ENCODE data around the gene HPD. TPM values are rescaled to one million over a fixed set of nuclear protein-coding genes. Genes with fewer than 3 reads are reported as not detected.
"Not testable (repeated sequence)": the region's sequence is repeated elsewhere in the genome, so short reads cannot be mapped to it uniquely, and the experiment has no call there.

The HPD gene
- total RNA-seq, 1 donor = not detected

DNA sequence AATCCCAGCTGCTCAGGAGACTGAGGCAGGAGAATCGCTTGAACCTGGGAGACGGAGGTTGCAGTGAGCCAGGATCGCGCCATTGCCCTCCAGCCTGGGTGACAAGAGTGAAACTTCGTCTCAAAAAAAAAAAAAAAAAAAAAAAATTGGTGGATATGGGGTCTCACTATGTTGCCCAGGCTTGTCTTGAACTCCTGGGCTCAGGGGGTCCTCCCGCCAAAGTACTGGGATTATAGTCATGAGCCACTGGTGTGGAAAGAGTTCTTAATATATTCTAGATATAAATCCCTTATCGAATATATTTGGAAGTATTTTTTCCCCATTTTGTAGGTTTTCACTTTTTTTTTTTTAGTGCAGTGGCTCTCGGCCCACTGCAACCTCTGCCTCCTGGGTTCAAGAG, 10.6 kb upstream of the HPD start:
- not testable (repeated sequence) for DNase-seq (ENCODE audit: low read depth in 2 of 3, low spot score in 2 of 3)

DNA sequence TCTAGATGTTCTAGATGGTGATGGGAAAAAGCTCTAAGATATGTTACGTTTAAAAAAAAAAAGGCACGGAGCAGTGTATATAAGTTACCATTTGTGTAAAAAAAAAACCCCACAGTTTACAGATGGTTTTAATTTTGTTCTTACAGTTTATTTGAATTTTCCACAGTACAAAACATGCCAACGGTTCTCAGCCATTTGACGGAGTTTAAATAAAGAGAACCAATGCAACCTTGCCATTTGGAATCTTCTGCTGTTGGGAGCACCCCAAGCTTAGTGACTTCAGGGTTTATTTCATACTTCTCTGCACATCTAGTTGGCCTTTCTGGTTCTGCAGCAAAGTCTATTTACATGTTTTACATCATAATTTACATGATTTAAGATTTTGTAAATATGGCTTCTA, 7.7 kb upstream of the HPD start:
- no peak for DNase-seq (ENCODE audit: low read depth in 2 of 3, low spot score in 2 of 3)

DNA sequence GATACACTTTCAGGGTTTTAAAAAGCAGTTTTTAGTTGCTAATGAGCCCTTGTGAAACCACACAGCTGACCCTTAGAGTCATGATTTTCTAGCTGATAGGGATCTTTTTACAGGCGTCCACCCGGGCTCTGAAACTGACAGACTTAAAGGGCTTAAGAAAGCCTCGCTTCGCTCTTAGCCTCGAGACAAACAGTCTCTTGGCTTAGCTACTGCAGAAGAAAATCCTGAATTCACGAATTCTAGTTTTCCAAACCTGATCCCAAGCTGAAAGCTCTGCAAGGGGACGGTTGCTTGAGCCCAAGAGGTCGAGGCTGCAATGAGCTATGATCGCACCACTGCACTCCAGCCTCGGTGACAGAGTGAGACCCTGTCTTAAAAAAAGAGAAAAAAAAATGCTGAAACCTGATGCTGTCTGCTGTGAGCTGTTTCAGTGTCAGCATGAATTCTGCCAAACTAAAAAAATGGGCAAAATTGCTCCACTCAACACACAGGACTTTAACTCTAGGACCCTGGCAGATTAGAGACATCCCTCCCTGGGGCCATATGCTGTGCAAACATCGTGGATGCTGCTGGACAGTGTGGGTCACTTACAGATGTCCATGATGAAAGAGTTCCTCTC, 3.1 kb upstream of the HPD start:
- no peak for DNase-seq (ENCODE audit: low read depth in 2 of 3, low spot score in 2 of 3)

DNA sequence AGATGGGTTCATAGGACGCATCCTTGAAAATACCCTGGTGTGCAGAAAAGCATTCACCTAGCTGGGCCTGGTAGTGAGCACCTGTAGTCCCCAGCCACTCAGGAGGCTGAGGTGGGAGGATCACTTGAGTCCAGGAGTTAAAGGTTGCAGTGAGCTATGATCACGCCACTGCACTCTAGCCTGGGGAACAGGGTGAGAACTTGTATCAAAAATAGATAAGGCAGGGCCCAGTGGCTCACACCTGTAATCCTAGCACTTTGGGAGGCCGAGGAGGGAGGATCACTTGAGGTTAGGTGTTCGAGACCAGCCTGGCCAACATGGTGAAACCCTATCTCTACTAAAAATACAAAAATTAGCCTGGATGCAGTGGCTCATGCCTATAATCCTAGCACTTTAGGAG, 2.0 kb upstream of the HPD start:
- DNase-seq (ENCODE audit: low read depth in 2 of 3, low spot score in 2 of 3) = not testable (repeated sequence)

DNA sequence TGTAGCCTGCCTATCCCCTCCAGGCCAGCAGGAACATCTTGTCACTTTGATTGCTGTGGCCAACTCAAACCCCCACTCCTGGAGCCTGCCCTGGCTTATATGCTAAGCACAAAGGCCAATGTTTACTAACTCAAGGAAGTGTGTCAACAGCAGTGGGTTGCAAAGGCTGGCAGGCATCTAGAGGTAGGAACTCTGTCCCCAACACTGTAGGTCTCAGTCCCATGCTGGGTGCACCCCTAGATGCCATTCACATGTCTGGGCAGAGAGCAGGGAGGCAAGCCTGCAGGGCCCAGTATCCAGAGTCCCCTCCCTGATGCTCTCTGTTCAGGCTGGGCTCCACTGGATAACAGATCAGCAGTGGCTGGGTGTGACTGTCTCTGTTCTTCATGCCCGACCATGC, 1.6 kb upstream of the HPD start:
- DNase-seq (ENCODE audit: low read depth in 2 of 3, low spot score in 2 of 3) = no peak

DNA sequence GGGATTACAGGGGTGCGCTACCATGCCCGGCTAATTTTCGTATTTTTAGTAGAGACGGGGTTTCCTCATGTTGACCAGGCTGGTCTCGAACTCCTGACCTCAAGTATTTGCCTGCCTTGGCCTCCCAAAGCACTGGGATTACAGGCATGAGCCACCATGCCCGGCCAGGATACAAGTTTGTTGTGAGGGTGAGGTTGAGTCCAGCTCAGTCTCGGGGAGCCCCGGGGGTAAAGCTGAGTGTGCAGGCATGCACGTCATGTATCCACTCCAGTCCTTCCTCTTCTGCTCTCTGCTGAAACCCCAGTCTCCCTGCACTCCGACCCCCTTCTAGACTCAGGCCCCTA, 369 bp downstream of the HPD start:
- no peak for DNase-seq (ENCODE audit: low read depth in 2 of 3, low spot score in 2 of 3)

DNA sequence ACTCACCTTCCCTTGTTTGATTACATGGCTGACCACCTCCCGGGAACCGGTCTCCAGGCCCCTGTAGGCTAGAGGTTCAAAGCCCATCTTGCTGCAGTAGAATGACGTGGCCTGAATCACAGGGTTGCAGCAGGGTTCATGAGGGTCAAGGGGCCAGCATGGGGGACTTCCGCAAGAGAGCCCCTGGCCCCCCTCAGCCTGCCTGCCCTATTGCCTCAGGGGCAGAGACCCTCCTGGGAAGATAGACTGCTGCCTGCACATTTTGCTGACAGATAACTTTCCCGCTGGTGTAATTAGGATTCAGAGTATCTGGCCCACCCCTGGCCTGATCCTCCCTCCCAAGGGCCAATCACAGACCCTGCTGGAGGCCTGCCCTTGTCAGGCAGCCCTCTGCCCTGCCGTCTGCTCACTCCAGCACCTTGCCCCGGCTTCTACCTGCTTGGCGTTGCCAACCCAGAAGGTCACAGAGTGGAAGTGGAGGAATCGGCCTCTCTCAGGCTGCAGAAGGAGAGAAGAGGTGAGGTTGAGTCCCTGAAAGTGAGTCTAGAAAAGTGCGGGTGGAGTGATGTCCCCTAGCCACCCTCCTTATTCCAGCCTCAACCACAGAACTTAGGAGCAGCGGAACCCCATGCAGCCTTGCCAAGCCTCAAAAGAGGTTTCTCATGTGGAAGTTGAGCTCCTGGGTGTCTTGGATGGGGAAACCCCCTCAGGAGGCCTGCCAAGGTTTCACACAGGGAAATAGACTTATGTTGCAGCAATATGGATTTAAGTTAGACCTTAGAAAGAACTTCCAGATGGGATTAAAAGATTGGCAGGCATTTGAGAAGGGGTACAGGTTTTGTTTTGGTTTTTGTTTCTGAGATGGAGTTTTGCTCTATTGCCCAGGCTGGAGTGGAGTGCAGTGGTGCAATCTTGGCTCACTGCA, 1.1 kb downstream of the HPD start:
- DNase-seq (ENCODE audit: low read depth in 2 of 3, low spot score in 2 of 3) = no peak

DNA sequence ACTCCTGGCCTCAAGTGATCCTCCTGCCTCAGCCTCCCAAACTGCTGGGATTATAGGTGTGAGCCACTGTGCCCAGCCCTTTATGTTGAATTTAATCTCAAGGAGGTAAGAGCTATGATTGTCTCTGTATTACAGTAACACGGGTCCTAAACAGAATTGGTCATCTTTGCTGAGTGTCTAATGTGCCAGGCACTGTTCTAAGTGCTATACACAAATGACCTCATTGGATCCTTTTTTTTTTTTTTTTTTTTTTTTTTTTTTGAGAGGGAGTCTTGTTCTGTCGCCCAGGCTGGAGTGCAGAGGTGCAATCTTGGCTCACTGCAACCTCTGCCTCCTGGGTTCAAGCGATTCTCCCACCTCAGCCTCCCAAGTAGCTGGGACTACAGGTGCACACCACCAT, 6.3 kb downstream of the HPD start:
- not testable (repeated sequence) for DNase-seq (ENCODE audit: low read depth in 2 of 3, low spot score in 2 of 3)

DNA sequence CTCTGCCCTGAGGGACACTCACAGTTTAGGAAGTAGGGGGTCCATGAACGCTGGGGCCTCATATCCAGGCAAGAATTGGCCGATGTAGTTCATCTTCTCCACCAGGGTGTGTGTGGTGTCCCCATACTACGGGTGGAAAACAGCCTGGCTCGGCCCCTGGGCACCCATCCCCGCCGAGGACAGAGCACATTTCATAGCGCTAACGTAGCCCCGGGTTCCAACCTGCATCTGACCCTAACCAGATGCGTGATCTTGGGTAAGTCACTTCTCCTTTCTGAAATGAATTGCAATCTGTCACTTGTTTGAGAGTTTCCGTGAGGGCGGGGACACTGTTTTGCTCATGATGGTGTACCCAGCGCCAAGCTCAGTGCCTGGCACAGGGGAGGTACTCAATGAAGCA, 9.0 kb downstream of the HPD start:
- DNase-seq (ENCODE audit: low read depth in 2 of 3, low spot score in 2 of 3) = no peak

DNA sequence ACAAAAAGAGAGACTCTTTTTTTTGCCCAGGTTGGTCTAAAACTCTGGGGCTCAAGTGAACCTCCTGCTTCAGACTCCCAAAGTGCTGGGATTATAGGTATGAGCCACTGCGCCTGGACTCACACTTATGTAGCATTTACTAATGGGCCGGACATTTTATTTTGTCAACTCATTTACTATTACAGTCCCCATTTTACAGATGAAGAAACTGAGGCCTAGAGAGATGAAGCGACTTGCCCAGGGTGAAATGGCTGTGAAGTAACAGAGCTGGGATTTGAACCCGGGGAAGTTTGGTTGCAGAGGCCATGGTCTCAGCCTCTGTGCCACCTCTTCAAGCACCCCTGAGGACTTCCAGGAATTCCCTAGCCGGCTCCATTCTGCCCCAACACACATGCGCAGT, 9.4 kb downstream of the HPD start:
- DNase-seq (ENCODE audit: low read depth in 2 of 3, low spot score in 2 of 3) = no peak

DNA sequence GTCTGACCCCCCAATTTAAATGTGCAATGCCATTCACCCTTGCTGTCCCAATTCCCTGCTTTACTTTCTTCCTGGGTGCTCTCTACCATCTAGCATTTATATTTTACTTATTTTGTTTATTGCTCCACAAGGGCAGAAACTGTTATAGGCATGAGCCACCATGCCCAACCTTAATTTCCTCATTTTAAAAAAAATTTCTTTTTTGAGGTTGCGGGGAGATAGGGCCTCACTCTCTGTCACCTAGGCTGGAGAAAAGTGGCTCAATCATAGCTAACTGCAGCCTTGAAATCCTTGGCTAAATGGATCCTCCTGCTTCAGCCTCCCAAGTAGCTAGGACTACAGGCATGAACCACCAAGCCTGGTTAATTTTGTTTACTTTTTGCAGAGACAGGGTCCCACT, 13.0 kb downstream of the HPD start:
- DNase-seq (ENCODE audit: low read depth in 2 of 3, low spot score in 2 of 3) = peak in 1 of 3 donors; percentile 28

DNA sequence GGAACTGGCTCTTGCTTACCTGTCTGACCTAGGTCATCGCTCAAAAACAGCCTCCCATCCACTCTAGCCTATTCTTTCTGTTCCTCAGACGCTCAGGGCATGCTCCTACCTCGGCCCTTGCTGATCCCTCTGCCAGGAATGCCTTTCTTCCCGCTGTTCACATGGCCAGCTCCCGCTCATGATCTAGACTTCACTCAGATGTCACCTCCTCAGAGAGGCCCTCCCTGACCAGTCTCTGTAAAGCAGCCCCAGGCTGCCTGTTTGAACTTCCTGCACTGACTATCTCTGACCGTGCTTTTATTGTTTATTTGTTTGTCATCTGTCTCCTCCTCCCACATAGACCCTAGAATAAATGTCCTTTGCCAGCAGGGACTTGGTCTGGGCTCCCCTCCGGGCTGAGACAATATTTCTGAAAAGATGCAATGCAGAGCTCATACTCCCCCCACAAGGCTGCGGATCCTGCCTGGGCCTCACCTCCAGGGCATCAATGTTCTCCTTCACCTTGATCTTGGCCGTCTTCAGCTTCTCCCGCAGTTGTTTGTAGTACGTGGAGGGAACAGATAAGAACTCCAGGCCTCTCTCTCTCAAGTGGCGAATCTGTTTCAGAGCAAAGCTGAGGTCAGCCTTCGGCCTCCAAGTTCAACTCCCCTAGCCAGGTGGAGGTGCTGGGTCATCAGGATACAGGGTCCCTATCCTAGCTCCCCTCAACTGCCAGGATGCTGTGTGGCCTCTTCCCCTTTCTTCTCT, 15.2 kb downstream of the HPD start:
- no peak for DNase-seq (ENCODE audit: low read depth in 2 of 3, low spot score in 2 of 3)

DNA sequence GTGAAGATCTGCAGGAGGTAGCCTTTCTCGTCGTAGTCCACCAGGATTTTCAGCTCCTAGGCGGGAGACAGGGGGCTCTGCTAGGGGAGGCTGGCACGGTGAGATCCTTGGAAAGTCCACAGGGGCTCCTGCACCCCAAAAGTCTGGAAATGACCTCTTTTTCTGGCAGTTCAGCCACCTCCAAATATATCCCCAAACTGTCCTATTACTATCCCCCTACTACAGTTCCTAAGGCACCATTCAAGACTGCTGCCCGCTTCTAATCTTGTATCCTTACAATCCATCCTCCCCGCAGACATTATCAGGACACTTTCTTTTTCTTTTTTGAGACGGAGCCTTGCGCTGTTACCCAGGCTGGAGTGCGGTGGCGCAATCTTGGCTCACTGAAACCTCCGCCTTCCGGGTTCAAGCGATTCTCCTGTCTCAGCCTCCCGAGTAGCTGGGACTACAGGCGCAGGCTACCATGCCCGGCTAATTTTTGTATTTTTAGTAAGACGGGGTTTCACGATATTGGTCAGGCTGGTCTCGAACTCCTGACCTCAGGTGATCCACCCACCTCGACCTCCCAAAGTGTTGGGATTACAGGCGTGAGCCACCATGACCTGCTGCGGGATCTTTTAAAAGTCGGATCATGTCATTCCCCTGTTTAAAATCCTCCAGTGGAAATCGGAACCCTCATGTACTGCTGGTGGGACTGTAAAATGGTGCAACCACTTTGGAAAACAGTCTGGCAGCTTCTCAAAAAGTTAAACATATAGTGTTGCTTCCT, 18.5 kb downstream of the HPD start:
- DNase-seq (ENCODE audit: low read depth in 2 of 3, low spot score in 2 of 3) = no peak

DNA sequence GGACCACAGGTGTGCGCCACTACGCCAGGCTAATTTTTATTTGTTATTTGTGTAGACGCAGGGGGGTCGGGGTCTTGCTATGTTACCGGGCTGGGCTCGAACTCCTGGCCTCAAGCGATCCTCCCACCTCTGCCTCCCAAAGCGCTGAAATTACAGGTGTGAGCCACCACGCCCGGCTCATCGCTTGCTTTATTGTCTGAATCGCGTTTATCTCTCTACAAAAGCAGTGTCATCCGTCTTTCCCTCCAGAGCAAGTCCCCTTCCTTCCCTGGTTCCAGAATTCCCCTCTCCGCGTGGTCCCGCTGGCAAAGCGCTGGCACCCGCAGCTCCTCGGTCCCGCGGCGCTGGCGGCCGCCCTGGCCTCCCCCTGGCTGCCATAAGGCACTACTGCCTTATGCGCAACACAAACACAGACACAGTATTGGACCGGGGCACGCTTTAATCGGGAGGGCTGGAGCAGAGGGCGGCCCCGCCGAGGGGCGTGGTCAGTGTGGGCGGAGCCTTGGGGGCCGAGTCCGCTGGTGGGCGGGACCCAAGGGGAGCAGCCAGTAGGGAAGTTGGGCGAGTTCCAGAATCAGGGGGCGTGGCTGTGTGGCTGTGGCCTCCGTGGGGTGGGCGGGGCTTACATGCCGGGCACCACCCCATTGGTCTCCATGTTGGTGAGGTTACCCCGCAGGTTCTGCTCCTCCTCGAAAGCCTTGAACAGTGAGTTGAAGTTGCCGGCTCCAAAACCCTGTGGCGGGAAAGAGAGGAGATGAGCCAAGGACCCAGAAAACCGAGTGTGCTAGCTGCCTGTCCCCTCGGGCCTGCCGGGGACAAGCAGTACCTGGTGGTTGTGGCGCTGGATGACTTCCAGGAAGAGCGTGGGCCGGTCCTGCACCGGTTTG, 19.3 kb downstream of the HPD start:
- peak; percentile 98 to 99 (median 98) for DNase-seq (ENCODE audit: low read depth in 2 of 3, low spot score in 2 of 3)

DNA sequence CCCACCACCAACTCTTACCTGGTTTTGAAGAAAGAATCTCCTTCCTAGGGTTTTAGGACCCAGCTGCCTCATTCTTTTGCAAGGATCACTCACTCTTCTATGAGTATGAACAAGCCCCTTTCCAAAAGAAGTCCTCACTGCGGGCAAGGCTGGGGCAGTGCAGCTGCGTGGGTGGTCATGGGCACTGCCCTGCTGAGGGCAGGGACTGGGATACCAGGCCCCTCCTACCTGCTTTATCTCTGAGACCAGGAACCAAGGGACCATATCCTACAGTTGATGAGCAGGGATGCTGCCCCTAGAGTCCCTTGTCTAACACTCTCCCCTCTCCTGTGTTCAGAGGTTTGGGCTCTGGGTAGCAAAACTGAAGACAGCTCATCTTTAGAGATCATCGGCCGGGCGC, 20.5 kb downstream of the HPD start:
- no peak for DNase-seq (ENCODE audit: low read depth in 2 of 3, low spot score in 2 of 3)

DNA sequence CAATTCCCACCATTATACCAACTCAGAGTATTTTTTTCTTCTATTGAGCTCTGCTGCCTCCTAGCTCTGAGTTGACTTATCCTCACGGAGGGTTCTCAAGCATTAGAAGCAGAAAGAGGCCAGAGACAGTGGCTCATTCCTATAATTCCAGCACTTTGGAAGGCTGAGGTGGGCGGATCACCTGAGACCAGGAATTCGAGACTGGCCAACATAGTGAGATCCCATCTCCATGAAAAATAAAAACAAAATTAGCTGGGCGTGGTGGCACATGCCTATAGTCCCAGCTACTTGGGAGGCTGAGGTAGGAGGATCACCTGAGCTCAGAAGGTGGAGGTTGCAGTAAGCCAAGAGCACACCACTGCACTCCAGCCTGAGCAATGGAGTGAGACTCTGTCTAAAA, 21.0 kb downstream of the HPD start:
- DNase-seq (ENCODE audit: low read depth in 2 of 3, low spot score in 2 of 3) = no peak

DNA sequence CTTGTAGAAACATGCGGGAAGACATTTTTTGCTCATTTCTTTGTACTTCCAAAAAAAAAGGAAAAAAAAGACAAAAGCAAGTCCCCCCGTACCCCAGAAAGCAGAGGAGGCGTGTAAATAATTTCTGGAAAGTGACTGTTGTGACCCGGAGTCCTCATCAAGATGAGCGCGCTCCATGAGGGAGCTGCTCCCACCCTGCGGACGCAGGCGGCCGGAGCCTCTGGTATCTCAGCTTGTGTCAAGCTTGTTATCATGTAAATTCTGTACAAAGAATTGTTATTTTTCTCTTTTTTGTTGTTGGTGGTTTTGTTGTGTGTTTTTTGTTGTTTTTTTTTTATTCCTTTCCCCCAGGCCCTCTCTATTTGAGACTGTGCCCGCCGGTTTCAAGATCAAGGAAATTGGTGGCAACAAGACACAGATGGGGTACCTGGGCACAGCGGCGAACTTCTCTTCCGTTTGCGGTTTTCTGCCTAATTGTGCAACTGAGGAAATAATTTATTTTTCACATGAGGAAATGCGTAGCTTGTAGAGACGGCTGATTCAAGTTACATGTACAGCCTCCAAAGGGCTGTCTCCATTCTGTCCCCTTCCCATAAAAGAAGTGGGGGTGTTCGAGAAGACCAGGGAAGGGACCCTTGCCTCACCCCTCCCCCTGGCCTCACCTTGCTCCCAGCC, 27.0 kb downstream of the HPD start:
- no peak for DNase-seq (ENCODE audit: low read depth in 2 of 3, low spot score in 2 of 3)

DNA sequence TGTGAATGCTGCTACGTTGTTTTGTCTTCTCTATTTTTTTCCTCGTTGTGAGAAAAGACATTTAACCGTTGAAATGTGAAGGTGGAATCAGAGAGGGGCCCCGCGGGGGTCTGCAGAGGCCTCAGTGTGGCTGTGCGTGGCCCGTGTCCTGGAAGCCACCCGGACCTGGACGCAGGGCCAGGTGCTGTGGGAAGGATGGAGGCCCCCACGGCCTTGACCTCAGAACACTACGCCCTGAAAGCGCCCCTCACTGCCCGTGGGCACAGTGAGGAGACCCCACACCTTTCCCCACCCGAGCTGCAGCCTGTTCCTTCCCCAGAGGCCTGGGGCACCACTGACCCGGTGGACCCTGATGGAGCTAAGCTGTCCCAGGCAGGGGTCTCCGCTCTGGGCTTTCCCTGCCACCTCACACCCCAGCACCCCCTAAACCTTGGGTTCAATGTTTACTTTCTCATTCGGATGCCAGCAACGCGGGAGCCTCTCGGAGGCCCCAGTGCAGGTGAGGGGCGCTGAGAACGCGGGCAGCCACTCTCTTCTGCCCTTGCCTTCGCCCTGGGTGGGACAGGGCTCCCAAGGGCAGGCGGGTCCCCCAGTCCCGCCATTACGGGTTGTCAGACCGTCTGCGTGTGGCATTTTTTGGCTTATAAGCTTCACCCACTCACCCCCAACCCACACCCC, 27.9 kb downstream of the HPD start:
- no peak for DNase-seq (ENCODE audit: low read depth in 2 of 3, low spot score in 2 of 3)

DNA sequence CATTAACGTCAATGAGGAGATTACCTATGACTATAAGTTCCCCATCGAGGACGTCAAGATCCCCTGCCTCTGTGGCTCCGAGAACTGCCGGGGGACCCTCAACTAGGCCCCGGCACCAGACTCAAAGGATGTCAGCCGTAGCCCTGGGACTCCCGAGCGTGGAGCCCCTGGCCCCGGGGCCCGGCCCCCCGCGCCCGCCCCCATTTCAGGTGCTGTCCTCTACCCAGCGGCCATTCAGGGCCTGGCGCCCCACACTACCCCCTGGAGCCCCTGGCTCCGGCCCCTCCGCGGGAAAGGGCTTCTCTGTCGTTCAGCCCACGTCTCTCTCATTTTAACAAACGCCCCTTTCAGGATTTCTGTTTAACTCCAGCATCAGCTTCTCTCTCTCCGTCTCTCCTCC, 28.5 kb downstream of the HPD start:
- DNase-seq (ENCODE audit: low read depth in 2 of 3, low spot score in 2 of 3) = no peak
